GM12875 (cell line): Measurements from ENCODE around the gene DPP6.
A peak's percentile ranks its signal among the peaks of the same experiment; 100 is the strongest.

ENCODE experiments used
- H3K4me3 ChIP-seq: one replicate; pipeline ENCODE4 v1.5.1; 2011; ENCODE audit warnings: low read depth, low read length, control low read depth
- TF ChIP-seq, protein P1 (sequence below): IDR thresholded peaks from 2 replicates; pipeline ENCODE4 v1.5.1; 2011; ENCODE audit warnings: low read depth, mild to moderate bottlenecking, control low read depth, inconsistent platforms, low read length, moderate library complexity, borderline replicate concordance; ENCODE audit not compliant: insufficient read depth

The DPP6 gene

DNA sequence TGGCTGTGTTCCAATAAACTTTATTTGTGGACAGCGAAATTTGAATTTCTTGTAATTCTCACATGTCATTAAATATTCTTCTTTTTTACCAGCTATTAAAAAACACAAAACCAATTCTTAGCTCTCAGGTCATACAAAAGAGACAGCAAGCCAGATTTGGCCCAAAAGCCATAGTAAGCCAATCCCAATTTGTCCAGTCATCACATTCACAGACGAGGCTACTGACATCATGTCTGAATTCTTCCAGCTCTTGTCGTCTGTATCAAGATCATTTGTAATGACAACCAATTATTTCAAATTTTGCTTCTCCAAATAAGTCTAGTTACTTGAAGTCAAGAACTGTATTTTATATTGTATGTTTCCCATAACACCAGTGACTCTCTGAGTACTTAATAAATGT, 684.2 kb downstream of the DPP6 start:
- TF ChIP-seq, protein P1, sequence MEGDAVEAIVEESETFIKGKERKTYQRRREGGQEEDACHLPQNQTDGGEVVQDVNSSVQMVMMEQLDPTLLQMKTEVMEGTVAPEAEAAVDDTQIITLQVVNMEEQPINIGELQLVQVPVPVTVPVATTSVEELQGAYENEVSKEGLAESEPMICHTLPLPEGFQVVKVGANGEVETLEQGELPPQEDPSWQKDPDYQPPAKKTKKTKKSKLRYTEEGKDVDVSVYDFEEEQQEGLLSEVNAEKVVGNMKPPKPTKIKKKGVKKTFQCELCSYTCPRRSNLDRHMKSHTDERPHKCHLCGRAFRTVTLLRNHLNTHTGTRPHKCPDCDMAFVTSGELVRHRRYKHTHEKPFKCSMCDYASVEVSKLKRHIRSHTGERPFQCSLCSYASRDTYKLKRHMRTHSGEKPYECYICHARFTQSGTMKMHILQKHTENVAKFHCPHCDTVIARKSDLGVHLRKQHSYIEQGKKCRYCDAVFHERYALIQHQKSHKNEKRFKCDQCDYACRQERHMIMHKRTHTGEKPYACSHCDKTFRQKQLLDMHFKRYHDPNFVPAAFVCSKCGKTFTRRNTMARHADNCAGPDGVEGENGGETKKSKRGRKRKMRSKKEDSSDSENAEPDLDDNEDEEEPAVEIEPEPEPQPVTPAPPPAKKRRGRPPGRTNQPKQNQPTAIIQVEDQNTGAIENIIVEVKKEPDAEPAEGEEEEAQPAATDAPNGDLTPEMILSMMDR = no peak

DNA sequence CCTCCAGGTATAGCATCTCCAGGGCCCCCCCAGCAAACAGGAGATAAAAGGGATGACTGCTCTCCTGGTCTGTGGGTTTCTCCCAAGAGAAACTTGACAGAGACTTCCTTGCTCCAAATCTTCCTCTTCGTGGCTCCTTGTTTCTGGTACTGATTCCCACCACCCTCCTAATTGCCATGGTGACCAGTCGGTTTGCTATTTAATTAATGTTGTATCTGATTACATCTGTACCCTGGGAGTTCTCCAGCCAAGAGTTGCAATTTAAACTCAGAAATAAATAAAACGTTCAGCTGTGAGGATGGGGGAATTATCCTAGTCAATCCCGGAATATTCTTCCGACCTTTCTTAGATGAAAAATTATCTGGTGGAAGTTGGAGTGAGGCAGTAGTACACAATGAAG, 686.0 kb downstream of the DPP6 start:
- no peak overlapping the region for H3K4me3 ChIP-seq
- TF ChIP-seq, protein P1 = no peak

More for the DNA sequence above, 684.2 kb downstream of the DPP6 start:
- H3K4me3 ChIP-seq = no peak overlapping the region

DNA sequence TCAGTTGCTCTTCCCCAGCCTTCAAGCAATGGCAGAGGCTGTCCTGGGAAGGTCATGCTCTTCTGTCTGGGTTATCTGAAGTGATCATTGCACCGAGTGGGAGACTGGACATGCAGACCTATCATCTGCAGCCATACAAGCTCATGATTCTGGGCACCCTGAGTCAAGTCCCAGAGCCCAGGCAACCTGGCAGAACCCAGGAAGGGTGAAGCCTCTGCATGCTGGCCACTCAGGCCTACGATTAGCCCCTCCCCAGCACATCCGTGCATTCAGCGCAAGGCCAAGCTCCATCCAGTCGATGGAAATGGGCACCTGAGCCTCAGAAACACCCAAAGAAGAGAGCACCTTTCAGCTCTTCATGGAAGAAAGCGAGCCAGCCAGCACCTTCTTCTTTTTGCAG, 688.9 kb downstream of the DPP6 start:
- H3K4me3 ChIP-seq = no peak overlapping the region
- TF ChIP-seq, protein P1 = no peak

DNA sequence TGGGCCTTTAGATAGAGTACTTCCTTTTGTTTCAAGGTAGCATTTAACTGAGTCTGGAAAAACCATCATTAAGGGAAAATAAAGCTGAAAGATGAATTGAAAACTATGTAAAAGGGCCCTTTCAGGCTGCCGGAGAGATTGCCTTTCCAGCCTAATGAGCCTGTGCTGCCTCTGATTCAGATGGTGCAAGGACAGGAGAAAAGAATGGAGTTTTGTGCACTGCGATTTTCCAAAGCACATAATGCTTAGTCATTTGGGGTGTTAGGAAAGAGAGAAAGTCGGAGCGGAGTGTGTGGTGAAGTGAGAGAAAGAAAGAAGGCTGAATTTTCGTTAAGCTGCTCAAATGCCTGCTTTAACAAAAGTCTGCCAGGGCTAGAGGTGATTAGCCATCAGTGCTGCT, 691.0 kb downstream of the DPP6 start:
- no peak overlapping the region for H3K4me3 ChIP-seq
- TF ChIP-seq, protein P1 = no peak

DNA sequence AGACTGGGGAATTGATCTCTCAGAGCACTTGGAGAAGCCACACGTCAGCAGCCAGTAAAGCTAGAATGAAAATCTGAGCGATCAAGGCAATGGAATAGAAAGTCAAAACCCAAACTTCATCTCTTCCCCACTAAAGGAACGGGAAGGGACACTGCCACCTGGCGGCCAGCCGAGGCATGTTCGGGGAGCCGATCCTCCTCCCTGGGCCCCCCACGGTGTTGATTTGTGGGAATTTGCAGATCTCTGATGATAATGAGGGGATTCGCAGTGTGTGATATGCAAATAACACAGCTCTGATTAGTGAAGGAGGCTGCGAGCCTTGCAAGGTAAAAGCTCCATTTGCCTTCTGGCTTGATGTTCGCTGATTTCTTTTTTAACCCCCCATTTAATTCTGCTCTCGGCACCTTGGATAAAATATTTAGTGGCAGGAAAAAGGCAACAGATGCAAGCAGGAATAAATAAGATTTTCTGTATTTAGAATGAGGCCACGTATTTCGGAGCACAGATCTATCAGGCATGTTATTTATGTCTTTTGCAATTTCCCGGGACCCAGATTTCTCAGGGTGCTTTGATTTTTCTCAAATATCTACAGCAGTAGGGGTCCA, 692.2 kb downstream of the DPP6 start:
- TF ChIP-seq, protein P1 = peak; percentile 92
- H3K4me3 ChIP-seq = no peak overlapping the region

DNA sequence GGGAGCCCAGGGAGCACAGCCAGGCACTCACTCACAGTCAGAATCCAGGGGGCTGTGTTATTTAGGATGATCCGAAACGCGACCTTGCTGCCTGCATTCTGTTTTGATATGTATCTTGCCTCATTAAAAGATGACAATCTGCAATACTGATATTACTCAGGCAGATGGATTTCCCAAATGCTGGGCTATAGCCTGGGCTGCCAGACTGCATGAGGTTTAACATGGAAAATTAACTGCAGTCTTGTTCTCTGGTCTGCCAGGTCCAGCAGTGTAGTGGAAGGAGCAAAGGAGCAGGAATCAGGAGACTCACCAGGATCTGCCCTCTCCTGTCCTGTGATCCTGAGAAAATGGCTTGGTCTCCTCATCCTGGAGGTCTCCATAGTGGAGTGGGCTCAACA, 692.7 kb downstream of the DPP6 start:
- TF ChIP-seq, protein P1 = no peak
- no peak overlapping the region for H3K4me3 ChIP-seq

DNA sequence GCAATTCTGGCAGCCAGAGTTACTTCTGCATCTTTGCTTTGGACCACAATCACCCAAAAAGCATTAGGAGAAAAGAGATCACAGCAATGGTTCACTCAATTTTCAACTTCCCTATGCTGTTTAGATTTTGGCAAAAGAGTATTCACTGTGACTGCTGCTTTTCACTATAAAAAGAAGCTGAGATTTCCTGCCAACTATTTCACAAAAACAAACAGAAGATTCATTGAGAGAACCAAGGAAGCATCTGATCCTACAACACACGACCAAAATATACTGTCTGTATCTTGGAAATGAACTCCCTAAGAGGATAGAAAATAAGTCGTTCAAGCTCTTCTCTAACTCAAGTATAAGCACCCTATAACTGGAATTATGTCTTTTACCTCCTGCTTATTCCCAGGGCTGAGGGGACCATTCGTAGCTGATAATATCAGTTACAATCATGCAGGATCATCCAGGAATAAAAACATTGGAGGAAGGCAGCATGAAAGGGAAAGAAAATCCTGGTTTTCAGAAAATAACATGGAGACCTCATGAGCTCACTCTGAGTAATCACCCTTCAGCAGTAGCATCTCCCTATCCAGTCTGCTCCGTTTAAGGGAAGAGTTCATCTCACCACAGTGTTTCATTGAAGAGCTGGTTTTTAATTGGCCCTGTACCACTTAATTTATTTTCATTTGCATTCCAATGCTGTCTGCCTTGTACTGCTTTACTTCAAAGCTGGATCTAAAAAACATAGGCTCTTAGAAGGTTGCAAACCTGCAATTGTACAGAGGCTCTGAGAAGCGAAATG, 694.6 kb downstream of the DPP6 start:
- H3K4me3 ChIP-seq = no peak overlapping the region
- TF ChIP-seq, protein P1 = no peak
